HTR-8/SVneo (cell line): ENCODE measurements around the gene CCL22.

Experiments used
- DNase-seq: peaks from one replicate; pipeline ENCODE4 v3.0.0; 2011; ENCODE audit warnings: low spot score, mixed read lengths; ENCODE audit not compliant: insufficient read length
- FAIRE-seq: peaks from 2 replicates; lab custom pipeline; 2011; peaks lifted over from hg19 to GRCh38; lab: Jason Lieb, UNC

Gene CCL22

DNA sequence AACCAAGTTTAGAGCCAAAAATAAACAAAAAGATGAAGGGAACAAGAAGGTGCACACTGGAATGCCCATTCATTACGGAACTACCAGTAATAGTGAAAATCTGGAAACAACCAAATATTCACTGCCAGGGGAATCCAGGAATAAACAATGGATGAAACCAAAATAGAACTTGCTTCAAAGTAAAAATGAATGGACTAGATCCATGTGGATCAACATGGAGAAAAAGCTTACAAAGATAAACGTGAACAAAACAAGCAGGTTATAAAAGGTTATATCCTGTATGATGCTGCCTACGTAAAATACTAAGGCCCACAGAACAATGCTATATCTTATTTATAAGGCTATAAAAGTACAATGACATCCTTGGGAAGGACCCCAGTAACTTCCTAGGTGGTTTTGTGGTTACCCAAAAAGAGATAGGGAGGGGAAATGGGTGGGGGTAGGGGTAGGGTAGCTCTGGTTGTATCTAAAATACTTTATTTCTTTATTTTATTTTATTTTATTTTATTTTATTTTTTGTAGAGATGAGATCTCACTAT, 12.8 kb upstream of the CCL22 start:
- FAIRE-seq (no peak), DNase-seq (no peak)

DNA sequence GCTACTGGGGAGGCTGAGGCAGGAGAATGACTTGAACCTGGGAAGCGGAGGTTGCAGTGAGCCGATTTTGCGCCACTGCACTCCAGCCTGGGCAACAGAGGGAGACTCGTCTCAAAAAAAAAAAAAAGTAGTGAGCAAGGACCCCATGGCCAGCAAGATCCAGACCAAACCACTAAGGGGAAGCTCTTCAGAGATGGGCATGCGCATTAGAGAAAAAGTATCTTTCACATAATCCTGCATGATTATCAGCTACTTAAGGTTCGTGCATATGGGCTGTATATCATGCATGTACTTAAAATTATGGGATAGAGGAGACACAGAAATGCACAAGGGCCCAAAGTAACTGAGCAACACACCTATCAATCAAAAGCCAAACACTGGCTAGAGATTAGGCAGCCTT, 10.7 kb upstream of the CCL22 start:
- DNase-seq (no peak), FAIRE-seq (no peak)

DNA sequence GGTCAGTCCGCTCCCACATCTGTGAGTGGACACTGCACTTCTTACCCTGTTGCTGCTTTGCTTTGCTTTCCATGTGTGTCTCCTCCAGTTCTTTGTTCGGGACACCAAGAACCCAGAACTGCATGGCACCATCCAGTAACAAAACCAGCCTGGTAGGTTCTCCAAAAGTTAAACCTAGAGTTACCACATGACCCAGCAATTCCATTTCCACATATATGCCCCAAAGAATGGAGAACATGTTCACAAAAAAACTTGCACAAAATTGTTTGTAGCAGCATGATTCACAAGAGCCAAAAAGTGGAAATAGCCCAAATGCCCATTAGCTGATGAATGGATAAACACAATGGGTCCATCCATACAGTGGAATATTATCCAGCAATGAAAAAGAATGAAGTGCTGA, 10.3 kb upstream of the CCL22 start:
- no peak for FAIRE-seq
- no peak for DNase-seq

DNA sequence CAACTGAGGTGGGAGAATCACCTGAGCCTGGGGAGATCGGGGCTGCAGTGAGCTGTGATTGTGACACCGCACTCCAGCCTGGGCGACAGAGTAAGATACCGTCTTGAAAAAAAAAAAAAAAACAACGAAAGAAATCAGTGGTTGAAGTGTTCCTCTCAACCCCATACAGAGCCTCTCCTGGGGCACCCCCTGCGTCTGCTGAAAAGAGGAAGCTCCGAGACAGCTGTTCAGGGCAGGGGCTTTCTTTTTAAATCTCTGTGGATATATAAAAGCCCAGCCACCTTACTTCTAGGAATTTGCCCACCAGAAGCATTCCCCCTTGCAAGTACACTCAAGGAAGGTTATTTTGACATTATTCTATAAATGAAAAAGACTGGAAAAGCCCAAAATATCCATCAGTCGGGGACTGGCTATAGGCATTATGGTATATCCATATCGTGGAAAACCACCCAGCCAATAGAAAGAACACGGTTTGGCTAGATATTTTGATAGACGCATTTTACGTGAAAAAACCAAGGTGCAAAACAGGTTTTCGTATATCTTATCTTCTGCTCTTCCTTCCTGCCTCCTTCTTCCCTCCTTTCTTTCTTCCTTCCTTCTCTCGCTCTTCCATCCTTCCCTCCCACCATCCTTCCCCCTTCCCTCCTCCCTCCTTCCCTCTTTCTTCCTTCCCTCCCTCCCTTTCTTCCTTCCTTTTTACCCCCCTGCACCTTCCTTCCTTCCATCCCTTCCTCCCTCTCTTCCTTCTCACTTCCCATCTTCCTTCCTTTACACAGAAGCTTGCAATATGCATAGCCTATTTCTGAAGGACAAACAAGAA, 9.2 kb upstream of the CCL22 start:
- no peak for FAIRE-seq

DNA sequence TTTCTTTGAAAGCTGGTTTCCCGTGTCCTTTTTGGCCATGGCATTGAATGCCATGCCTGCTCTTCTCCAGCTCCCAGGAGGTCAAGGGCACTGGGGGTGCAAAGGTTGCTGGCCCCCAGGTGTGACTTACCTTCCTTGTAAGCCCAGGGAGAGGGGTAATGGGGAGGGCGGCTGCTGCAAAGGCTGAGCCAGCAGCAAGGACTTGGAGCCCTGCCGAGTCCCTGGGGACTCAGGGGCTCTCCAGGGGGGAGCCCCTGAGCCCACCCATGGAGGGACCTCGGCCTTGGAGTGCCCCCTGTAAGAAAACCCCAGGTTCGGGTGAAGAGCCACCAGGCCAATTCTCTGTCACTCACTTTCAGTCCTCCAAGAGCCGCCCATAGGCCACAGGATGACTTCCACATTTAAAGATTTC, 5.9 kb upstream of the CCL22 start:
- FAIRE-seq: no peak
- no peak for DNase-seq

More for the DNA sequence above, 9.2 kb upstream of the CCL22 start:
- DNase-seq: no peak

DNA sequence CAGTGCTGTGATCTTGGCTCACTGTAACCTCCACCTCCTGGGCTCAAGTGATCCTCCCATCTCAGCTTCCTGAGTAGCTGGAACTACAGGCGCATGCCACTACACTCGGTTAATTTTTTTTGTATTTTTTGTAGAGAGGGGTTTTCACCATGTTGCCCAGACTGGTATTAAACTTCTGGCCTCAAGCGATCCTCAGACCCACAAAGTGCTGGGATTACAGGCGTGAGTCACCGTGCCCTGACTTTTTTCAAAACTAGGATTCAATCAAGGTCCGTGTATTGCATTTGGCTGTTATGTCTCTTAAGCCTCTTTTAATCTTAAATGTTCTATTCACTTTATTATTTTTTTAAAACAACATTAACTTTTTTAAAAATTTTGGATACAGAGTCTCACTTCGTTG, 4.3 kb upstream of the CCL22 start:
- no peak for DNase-seq
- FAIRE-seq: no peak

DNA sequence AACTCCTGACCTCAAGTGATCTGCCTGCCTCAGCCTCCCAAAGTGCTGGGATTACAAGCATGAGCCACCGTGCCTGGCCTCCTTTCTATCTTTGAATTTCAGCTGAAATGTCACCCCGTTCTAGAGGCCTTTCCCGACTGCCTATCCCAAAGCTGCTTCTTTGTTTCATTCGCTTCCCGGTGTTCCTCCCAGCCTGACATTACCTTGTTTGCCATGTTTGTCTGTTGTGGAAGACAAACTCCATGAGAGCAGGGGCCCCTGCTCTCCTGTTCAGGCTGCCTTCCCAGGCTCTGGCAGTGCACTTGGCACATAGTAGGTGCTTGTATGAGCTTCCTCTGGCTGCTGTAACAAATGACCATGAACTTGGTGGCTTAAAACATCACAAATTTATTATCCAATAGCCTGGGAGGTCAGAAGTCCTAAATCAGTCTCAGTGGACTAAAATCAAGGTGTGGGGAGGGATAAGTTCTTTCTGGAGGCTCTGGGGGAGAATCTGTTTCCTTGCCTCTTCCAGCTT, 2.6 kb upstream of the CCL22 start:
- no peak for FAIRE-seq

DNA sequence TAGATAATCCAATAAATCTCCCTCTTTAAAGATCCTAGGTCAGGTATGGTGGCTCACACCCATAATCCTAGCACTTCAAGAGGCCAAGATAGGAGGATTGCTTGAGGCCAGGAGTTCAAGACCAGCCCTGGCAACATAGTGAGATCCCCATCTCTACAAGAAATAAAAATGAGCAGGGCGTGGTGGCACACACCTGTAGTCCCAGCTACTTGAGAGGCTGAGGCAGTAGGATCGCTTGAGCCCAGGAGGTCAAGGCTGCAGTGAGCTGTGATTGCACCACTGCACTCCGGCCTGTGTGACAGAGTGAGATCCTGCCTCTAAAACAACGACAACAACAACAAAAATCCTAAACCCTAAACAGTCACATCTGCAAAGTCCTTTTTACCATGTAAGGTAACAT, 2.0 kb upstream of the CCL22 start:
- FAIRE-seq (no peak), DNase-seq (no peak)

More for the DNA sequence above, 2.6 kb upstream of the CCL22 start:
- DNase-seq: no peak

DNA sequence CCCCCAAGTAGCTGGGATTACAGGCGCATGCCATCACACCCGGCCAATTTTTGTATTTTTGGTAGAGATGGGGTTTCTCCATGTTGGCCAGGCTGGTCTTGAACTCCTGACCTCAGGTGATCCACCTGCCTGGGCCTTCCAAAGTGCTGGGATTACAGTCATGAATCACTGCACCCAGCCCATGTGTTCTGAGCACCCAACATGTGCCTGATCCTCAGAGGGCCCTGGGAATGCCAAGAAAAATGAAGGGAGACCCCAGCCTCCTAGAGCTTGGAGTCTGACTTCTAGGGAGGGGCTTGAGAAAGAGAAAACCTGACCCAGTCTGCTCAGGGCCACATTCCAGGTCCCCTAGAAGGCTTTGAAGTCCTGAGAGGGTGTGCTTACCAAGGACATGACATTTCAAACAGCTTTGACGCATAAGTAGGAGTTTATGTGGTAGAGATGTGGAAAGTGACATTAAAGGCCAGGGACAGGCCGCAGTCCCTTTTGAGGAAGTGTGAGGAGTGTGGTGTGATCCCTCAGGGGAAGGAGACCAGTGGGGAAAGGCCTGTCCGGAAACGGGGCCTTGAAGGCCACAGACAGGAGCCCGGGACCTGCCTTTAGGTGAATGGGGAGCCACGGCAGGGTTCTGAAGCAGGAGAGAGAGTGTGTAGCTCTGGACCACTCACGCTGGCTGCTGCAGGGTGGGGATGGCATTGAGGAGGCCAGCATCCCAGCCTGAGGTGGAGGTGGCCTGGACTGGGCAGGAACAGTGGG, 1.1 kb upstream of the CCL22 start:
- no peak for DNase-seq
- FAIRE-seq: no peak

DNA sequence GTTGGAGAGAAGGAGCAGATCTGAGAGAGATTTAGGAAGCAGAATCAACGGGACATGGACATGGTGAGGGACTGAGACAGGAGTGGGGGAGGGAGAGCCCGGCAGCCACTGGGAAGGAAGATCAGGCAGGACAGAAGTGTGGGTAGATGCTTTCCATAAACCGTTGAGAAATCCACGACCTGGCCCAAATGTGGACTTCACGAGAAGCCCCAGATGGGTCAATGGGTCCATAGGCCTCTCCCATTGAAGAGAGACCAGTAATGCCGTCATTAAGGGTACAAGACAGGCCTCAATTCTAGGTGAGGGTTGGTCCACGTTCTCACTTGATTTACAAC, 530 bp upstream of the CCL22 start:
- DNase-seq: no peak
- no peak for FAIRE-seq

DNA sequence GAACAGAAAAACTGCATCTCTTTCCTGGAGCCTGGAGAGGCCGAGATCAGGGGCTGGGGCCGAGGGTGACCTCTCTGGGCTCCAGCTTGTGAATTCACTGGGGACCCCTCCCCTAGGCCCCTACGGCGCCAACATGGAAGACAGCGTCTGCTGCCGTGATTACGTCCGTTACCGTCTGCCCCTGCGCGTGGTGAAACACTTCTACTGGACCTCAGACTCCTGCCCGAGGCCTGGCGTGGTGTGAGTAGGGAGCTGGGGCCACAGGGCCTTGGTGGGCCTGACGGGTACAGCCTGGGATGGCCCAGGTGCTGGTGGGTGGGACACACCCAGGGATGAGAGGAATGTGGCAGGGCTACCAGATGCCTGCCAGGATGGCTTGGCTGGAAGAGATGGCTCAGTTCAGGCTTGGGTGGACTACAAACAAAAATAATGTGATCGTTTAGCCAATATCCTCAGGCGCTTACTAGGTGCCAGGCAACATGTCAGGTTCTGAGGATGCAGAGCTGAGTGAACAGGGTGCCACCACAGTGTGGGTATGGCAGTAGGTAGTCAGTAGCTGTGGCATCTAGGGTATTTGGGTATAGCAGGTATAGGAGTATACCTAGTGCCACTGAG, 1.8 kb downstream of the CCL22 start:
- DNase-seq (no peak), FAIRE-seq (no peak)

DNA sequence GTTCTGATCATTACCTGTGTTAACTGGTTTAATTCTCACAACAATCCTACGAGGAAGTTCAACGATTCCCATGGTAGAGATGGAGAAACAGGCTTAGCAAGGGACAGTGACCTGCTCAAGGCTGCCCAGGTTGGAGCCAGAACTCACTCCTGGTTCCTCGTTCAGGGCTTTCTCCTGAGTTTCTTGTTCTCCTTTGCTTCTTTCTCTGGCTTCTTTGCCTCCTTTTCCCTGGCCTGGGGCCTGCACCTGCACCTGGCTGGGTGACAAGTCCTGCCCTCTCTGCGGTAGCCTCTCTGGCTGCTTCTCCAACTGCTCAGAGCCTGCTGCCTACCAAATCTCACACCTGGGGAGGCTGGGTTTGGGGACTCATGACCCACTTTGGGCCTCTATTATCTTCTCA, 2.8 kb downstream of the CCL22 start:
- DNase-seq (no peak), FAIRE-seq (no peak)

DNA sequence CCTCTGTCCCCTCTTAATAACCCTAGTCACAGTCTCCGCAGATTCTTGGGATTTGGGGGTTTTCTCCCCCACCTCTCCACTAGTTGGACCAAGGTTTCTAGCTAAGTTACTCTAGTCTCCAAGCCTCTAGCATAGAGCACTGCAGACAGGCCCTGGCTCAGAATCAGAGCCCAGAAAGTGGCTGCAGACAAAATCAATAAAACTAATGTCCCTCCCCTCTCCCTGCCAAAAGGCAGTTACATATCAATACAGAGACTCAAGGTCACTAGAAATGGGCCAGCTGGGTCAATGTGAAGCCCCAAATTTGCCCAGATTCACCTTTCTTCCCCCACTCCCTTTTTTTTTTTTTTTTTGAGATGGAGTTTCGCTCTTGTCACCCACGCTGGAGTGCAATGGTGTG, 5.6 kb downstream of the CCL22 start:
- FAIRE-seq (no peak), DNase-seq (no peak)

DNA sequence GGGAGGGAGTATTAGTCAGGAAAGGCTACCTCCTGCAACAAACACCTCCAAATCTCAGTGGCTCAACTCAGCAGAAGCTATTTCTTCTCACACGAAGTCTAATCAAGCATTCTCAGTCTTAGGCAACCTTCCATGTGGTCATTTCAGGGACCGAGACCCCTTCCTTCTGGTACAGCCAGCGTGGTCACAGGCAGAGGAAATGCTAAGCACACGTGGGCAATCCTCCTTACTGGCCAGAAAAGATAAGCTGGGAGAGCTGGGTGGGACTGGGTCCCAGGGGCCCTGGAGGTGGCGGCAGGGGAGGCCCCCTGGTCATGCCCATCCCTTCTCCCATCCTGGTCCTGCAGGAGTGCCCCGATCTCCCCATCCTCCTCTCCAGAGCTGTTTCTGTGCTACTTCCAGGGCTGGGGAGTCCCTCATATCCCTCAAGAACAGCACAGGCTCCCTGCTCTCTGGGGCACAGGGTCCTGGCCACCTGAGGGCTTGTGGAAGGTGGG, 8.0 kb downstream of the CCL22 start:
- DNase-seq (no peak), FAIRE-seq (no peak)

DNA sequence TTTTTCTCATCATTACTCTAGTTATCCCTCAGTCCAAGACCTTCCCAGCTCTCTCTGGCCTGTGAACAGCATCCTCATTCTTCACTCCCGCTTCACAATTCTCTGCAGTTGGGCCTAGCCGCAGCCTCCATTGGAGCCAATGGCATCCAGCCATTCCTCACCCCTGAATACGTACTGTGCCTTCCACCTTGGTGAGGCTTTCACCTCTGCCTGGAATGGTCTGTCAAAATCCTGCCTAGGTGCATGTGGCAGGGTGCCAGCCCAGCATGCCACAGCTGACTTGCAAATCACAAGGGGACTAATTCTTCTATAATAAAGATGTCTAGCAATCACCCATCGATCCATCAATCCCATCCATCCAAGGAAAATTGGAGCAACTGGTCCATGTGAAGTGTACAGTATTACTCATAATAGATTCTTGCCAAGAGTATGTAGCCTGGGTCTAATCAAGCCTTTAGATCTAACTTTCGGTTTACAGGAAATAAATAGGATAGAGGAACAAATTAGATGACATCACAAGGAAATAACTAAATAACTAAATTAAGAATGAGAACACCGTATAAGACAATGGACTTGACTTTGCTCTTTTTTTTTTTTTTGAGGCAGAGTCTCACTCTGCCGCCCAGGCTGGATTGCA, 8.7 kb downstream of the CCL22 start:
- DNase-seq: no peak

DNA sequence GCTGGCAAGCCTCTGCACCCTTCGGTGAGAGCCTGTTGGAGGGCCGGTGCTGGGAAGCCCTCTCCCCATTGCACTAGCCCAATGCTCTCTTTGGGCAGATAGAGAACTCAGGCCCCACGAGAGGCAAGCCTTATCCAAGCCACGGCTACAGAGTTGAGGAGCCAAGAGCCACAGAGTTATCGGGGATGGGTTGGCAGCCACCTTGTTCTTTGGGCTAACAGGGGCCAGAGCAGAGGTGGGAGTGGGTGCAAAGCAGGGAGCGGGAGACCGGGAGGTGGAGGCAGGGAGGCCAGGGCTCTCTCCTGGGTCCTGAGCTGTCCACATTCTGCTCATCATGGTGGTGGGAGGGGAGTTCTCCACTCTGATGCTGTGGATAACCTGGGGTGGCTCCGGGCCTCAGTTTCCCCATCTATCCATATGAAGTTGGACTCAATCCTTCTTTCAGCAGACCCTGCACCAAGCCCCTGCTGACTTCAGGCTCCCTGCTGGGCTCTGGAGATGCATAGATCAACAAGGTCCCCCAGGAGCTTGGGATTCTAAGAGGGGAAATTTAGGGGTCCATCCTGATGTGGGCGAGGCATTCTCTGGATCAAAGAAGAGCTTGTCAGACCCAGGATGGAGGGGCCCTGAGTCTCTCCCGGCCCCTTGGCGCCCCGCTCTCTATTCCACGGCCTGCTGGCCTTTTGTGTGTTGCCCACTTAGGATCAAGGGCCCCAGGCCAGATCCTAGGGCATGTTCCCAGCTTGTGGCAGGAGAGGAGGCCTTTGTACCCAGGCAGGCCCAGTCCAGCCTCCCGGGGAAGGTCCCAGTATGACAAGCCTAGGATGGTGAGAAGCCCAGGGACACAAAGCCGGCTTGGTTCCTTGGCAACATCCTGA, 13.2 kb downstream of the CCL22 start:
- FAIRE-seq: no peak
- DNase-seq: no peak

More for the DNA sequence above, 8.7 kb downstream of the CCL22 start:
- FAIRE-seq: no peak

DNA sequence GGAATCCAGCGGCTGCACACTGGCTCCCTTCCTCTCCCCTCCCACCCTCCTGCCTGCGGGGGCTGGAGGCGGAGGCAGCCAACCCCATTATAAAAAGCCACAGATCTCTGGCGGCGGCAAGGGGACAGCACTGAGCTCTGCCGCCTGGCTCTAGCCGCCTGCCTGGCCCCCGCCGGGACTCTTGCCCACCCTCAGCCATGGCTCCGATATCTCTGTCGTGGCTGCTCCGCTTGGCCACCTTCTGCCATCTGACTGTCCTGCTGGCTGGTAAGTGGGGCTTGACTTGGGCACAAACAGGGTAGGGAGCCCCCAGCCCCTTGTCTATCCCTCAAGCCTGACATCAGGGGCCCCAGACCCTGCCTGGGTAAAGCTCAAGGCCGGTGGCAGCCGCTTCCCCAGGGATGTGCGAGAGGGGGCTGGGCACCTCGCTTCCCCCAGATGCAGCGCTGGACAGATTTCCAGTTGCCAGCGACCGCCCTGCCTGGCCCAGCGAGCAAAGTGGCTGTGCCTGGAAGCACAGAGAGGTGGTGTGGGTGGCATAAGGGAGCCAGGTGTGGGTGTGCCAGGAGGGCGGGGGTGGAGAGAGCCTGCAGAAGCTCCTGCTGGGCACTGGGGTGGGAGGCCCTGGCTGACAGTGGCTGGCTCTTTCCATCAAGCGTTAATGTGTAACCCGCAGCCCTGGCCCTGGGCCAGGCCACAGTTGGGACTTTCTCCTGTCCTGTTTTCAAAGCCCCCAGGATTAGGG, 14.0 kb downstream of the CCL22 start, which contains the start of gene CX3CL1:
Gene CX3CL1, plus strand, starts transcription at position 119 of the 745 bp plus-strand sequence. Its CDS starts 79 bp downstream, at position 198.
- FAIRE-seq (no peak), DNase-seq (no peak)
